Daoy (cell line): Measurements from ENCODE around the gene GLDC. TPM values are rescaled to one million over a fixed set of nuclear protein-coding genes. Genes with fewer than 3 reads are reported as not detected.

ENCODE experiments used
- DNase-seq: peaks from one replicate; pipeline ENCODE4 v3.0.0-alpha.2; 2015; ENCODE audit warnings: low read depth
- total RNA-seq: library from RNA; depleted of rRNA; stranded (reverse); fragments of >200 nt; shearing (Covaris generic); gene quantifications from 2 replicates; pipeline ENCODE4 v1.2.3, GENCODE V29; 2014; rRNA removed

The GLDC gene
- total RNA-seq, 1 experiment from 2014 or later: 4.6 TPM

- DNase-seq: no peak
Observed at GRCh38 chr9:6506571-6506970, 139.0 kb downstream of the GLDC start.

DNA sequence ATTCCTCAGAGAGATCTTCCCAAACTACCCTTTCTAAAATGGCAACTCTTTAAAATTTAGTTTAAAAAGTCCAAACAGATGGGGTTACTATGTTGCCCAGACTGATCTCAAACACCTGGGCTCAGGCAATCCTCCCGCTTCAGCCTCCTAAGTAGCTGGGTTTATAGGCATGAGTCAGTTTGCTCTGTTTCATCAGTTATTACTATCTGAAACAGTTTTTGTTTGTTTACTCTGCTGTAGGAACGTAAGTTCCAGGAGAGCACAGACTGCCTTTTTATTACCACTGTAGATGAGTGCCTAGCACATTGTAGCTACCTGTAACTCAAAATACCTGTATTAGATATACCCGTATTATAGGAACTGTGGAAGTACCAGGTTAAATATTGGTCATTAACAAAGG lies 143.1 kb downstream of the GLDC start:
- DNase-seq: no peak

DNA sequence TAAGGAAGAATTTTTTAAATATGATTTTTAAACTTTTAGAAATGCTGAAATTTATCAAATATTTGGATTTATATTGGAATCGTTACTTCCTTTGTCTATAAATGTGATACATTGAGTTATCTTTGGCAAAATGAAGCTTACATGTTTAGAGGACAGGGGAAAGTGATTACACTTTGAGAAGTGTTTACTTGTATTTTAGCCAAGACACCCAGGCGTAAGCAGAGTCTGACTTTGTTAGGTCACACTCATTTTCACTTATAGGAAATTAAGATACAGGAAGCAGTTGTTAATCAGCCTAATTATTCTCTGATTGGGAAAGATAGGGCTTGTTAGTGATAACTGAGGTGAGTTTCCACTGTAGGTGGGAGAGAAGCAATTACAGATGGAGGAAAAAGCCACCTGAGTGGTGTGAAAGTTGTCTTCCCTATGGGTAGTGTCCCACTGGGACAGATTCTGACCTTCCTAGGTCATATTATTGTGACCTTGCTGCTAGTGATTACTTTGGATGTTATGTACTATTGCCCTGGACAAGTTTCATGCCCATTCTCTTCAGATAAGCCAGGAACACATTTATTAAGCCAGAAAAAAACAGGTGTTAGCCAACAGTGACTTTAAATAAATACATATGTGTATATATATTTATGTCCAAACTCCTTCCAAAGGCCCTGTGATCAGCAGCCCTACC lies 143.9 kb downstream of the GLDC start:
- DNase-seq: no peak

DNA sequence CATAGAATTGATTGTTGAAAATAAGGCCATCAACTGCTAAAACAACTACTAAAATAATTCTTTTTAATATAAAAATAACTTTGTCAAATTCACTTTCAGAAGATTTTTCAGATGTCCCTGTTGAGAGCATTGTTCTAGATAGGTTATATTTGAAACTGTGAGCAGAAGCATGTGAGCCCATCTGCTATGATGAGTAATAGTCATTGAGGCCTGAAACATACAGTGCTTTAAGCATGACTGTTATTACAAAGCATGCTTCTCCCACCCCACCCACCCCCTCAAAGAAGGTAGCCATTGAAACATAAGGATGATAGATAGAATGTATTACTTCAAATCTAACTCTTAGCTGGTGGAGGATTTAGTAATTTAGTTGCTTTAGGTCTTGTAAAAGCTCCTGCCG lies 146.5 kb downstream of the GLDC start:
- DNase-seq: peak; percentile 15

- no peak for DNase-seq
Observed at GRCh38 chr9:6495466-6495865, 150.1 kb downstream of the GLDC start.

DNA sequence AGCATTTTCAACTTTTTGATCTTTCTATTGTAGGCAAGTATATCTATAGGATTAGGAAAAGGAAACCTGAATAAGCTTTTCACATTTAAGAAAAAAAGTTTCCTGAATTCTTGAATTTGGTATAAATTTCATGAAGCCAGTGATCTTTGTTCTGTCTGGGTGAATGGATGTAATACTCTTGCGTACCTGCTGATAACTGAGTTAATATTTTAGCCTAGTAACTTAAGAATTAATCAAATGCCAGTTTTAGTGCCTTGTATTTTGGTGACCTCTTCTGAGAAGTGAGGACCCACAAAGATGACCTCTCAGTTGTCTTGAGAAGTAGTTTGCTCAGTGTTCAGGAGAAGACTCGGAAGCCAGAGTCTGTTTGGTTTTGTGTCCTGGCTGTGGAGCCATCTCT lies 154.7 kb downstream of the GLDC start:
- DNase-seq: no peak

- no peak for DNase-seq
Observed at GRCh38 chr9:6489099-6489498, 156.4 kb downstream of the GLDC start.

DNA sequence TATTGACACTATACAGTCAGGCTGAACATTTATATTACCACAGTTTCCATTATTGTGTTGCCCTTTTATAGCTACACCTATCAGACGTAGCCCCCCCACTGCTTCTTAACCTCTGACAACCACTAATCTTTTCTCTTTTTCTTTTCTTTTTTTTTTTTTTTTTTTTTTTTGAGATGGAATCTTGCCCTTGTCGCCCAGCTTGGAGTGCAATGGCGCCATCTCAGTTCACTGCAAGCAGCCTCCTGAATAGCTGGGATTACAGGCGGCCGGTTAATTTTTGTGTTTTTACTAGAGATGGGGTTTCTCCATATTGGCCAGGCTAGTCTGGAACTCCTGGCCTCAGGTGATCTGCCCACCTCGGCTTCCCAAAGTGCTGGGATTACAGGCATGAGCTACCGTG lies 157.1 kb downstream of the GLDC start:
- no peak for DNase-seq

- DNase-seq: no peak
Observed at GRCh38 chr9:6484210-6484609, 161.3 kb downstream of the GLDC start.

Other genes with a start within 250 kb of the GLDC start
- gene UHRF2, start 232.5 kb downstream of the GLDC start, total RNA-seq: 56.3 and 63.8 TPM in 2 replicates
- gene KDM4C, start 112.2 kb upstream of the GLDC start, total RNA-seq: 10.6 and 12.7 TPM in 2 replicates